ENCODE data around the gene TTL. TPM values are rescaled to one million over a fixed set of nuclear protein-coding genes. Genes with fewer than 3 reads are reported as not detected.
"Not testable (repeated sequence)": the region's sequence is repeated elsewhere in the genome, so short reads cannot be mapped to it uniquely, and the experiment has no call there.

Gene TTL
- total RNA-seq, 1 donor from 2014 or later: 21.6 TPM

DNA sequence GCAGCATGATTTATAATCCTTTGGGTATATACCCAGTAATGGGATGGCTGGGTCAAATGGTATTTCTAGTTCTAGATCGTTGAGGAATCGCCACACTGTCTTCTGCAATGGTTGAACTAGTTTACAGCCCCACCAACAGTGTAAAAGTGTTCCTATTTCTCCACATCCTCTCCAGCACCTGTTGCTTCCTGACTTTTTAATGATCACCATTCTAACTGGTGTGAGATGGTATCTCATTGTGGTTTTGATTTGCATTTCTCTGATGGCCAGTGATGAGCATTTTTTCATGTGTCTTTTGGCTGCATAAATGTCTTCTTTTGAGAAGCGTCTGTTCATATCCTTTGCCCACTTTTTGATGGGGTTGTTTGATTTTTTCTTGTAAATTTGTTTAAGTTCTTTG is 42.3 kb downstream of the TTL start:
- not testable (repeated sequence) for ATAC-seq

DNA sequence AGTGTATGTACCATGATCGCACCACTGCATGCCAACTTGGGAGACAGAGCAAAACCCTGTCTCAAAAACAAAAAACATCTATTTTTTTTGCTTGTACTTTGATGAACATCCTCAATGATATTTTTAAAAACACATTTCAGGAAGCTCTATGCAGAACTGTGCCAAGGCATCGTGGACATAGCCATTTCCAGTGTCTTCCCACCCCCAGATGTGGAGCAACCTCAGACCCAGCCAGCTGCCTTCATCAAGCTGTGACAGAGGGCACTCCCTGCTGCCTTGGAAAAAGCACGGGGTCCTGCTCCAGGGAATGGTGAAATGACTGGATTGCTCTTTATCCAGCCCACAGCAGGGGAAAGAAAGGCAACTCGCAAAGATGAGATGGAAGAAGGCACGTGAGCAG is 46.6 kb downstream of the TTL start:
- no peak for ATAC-seq

DNA sequence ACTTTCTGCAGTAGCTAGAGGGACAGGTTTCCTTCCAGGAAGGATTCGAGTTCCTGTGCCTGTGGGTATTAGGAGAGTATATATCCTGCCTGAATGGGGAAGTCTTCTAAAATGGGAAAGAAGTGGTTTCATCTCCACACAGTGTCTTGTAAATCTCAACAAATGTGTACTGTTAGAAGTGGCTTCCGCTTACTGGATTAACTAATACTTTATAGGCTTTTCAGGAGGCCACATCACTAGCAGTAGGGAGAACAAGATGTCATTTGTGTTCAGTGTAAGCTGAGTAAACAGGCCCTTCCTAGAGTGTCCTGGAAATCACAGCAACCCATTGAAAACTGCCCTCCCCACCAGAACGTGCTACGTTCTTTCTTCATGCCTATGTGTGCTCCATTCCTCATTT is 47.8 kb downstream of the TTL start:
- no peak for ATAC-seq

DNA sequence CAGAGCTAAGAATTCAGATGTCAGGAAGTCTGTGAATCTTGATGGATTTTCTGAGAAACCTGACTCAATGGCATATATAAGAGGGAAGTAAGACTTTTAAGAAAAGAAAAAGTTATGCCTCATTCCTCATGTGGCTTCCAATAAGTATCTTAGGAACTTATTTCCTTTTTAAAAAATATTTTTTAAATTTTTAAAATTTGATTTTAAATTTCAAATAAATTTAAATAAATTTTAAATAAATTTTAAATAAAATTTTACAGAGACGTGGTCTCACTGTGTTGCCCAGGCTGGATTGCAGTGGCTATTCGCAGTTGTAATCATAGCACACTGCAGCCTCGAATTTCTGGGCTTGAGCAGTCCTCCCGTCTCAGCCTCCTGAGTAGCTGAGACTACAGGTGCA is 48.8 kb downstream of the TTL start:
- no peak for ATAC-seq

DNA sequence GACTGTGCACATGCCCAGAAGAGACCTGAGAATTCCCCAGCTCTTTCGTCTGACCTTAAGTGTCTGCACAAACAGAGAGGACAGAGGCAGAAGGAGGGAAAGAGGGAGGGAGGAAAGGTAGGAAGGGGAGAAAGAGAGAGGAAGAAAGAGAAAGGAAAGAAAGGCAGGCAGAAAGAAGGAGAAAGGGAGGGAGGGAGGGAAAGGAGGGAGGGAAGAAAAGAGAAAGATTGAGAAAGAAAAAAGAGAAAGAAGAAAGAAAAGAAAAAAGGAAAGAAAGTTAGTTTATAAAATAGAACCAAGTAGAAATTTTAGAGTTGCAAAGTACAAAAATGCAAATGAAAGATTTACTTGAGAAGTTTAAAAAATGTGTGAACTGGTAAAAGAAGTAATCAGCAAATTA is 52.9 kb downstream of the TTL start:
- ATAC-seq: no peak

DNA sequence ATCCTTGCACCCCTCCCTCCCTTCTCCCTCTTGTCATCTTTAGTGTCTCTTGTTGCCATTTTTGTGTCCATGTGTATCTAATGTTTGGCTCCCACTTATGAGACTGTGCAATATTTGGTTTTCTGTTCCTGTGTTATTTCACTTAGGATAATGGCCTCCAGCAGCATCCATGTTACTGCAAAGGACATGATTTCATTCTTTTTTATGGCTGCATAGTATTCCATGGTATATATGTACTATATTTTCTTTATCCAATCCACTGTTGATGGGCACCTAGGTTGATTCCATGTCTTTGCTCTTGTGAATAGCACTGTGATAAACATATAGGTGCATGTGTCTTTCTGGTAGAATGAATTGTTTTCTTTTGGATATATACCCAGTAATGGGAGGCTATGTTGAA is 54.7 kb downstream of the TTL start:
- ATAC-seq: not testable (repeated sequence)

DNA sequence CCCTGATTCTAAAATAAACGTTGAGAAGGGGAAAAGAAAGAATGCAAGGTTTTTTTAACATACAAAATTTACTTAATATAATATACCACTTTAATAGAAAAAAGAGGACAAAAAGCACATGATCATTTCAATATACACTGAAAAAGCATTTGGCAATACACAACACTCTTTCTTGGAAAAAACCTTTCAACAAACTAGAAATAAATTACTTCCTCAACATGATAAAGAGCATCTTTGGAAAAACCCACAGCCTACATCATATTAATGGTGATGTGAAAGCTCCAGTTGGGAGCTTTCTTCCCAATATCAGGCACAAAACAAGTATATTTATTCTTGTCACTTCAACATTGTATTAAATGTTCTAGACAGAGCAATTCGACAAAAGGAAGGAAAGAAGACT is 57.4 kb downstream of the TTL start:
- no peak for ATAC-seq

DNA sequence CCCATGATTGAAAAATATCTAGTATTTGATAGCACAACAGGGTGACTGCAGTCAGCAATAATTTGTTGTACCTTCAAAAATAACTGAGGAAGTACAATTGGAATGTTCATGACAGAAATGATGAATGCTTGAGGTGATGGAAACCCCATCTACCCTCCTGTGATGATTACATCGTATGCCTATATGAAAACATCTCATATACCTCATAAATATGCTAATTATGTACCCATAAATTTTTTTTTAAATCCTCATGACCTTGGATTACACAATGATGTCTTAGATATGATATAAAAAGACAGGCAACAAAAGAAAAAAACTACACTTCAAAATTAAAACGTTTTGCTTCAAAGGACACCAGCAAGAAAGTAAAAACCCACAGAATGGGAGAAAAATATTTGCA is 59.0 kb downstream of the TTL start:
- no peak for ATAC-seq

DNA sequence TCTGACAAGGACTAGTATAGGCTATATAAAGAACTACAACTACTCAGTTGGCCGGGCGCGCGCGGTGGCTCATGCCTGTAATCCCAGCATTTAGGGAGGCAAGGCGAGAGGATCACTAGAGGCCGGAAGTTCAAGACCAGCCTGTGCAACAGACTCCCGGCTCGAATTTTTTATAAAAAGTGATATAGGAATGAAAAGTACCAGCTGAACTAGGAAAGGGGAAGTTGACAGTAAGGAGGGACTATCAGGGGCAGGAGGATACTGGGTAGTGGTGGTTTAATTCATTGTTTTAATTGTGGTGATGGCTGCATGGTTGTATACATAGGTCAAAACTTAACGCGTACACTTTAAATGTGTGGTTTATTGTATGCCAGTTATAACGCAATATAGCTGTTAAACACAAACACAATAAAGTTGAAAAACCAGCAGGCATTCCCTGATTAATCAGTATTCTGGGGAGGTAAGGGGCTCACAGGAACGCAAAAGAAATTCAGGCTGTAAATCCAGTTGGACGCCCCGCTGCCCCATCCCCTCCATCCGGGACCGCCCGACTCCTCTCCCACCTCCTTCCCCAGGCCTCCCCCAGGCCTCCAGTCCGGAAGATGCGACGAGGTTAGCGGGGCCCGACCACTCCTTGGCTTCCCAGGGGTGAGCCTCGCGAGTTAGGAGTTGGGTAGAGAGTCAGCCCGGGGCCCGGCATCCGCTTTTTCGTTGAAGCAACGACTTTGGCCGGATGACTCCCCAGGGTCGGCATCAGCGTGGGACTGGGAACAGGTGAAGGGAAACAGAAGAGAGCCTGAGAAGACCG is 59.6 kb downstream of the TTL start:
- peak; percentile 75 for ATAC-seq

DNA sequence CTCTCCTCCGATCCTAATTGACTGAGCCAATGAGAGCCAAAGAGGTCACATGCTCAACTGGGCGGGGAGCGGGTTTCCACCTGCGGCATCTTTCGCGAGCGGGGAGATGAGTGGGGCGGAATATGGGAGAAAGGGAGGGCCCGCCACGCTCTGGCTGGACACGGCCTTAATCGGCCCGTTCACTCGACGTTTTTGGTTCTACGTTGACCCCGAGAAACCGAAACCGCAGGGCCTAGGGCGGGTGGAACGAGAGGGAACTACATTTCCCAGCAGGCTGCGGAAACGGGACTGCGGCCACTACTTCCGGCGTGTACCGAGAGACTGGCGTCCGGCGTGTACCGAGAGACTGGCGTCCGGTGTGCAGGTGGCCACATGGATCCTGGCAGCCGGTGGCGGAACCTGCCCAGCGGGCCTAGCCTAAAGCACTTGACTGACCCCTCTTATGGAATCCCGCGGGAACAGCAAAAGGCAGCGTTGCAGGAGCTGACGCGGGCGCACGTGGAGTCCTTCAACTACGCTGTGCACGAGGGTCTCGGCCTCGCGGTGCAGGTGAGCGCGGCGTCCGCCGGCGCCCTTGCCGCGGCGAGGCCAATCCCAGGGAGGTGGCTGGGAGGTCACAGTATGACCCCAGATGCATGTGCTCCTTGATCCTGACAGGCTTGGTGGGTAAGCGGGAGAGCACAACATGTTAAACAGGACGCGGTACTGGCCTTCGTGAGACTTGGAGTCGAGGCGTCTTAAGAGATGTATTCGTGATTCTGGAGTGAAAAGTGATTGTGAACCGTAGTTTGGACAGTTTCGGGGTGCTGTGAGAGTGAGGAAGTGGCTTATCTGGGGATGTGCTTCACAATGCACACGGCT is 60.4 kb downstream of the TTL start, which contains the start of gene POLR1B:
Gene POLR1B (plus strand): TSS at position 343 of the 861 bp plus-strand sequence. CDS start 30 bp downstream, at position 373.
- peak; percentile 91 for ATAC-seq

DNA sequence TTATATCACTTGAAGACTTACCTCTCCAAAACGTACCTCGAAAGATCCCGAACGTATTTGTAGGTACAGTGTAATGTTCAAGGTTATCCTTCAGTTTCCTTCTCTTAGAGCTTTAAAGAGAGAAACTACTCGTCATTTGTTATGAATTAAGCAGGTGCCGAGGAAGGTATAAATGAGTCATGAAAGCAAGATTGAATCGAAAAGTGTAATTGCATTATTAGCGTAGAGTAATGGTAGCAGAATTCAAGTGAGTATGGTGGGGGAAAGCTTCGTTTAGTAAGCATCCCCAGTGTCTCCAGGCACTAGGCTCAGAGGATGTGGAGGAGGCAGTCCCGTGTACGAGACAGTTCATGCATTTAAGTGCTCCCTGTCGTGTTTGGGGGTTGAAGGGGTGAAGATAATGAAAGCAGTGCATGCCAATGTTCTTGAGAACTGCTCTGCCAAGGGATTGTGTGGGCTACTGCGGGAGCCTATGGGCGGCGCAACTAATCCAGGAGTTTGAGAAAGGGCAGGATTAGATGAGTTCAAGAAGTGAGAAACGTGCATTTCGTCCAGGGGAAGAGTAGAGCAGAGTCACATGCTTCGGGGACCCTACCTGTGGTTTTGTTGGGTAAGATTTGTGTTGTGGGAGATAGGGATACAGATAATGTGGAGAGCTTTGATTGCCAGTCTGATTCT is 61.2 kb downstream of the TTL start:
- ATAC-seq: peak; percentile 11

DNA sequence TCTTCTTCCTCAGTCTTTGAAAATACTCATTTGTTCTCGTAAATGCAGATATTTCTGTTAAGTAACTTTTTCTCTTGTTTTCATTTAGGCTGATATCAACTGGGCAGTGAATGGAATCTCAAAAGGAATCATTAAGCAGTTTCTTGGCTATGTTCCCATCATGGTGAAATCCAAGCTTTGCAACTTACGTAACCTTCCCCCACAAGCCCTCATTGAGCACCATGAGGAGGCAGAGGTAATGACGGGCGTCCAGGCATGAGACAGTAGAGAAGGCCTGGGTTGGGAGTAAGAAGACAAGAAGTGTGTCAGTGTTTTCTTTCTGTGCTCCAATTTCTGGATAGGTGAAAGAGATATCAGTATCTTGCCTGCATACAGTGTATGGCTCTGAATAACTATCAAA is 65.4 kb downstream of the TTL start:
- no peak for ATAC-seq

DNA sequence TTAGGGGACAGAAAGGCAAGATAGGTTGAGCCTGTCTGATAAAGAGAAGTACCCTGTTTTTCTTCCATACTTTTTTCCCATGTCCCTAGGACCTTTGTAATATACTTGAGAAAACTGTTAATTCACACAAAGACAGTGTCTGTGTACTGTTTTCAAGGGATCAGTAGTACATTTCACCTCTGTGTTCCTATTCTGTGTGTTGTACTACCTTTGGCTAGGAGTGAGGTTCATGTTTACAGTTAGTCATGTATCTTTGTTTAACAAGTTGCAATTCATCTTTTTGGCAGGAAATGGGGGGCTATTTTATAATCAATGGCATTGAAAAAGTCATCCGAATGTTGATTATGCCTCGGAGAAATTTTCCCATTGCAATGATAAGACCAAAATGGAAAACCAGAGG is 67.0 kb downstream of the TTL start:
- no peak for ATAC-seq

DNA sequence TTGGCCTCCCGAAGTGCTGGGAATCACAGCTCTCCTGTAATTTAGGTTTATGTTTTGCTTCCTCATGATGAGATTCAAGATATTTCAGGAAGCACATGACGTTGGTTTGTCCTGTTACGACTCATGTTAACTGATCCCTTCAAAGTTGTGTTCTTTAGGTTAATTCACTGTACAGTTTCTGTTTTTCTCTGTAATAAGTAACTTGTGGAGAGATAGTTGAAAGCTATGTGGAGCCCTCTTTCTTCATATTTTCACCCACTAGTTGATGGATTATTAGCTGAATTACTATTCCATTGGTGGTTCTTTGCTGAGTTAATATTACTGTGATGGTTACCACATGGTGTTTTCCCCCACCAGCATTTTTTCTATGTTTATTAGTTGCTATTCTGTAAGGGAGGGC is 84.1 kb downstream of the TTL start:
- no peak for ATAC-seq

DNA sequence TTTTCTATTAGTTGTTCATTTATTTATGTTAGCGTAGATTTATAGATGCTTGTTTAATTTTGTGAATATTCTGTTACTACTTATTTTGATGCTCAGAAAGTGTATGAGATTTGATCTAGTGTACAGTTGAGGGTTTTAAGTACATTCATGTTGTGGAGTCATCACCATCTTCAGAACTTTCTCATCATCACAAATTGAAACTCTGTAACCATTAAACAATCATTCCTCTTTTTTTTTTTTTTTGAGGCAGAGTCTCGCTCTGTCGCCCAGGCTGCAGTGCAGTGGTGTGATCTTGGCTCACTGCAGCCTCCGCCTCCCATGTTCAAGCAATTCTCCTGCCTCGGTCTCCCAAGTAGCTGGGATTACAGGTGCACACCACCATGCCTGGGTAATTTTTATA is 84.6 kb downstream of the TTL start:
- not testable (repeated sequence) for ATAC-seq

DNA sequence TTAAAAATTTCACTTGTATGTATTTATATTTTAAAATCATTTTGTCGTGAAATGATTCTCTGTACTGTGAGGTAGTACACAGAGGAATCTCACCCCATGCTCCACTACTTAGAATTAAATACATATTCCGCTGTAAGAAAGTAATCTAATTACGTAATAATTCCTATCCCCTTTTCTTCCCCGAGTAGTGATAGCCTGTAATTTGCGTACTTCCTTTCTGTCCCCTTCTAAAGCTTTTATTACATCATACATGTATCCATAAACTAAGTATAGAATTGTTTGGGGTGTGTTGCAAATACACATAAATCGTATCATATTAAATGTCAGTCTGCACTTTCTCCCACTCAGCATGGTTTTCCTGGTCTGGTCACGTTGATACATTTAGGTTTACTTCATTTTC is 90.0 kb downstream of the TTL start:
- no peak for ATAC-seq

DNA sequence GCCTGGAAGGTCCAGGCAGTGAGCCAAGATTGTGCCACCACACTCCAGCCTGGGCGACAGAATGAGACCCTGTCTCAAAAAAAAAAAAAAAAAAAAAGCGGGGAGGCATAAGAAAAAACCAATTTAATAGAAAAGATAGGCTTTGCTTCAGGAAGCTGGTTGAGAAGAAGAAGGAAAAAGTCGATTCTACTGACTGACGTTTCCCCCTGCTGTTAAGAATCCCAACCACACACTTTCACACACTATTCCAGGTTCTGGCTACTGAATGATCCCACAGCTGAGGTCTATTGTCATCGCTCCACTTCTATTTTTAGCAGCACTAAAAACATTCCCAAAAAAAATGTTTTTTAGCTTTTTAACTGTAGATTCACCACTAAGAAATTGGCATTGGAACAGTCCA is 95.8 kb downstream of the TTL start:
- ATAC-seq: no peak

DNA sequence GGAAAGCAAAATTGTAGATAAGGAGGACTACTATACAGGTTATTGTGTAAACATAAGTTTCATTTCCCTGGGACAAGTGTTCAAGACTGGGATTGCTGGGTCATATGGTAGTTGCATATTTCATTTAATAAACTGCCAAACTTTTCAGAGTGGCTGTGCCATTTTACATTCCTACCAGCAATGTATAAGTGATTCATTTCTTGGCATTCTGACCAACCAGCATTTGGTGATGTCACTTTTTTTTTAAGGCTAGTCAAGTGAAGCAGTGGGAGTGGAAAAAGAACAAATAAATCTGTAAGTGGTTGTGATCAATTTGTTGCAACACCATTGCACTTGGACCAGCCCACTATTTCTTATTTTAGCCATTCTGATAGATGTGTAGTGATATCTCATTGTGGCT is 97.3 kb downstream of the TTL start:
- peak; percentile 12 for ATAC-seq

DNA sequence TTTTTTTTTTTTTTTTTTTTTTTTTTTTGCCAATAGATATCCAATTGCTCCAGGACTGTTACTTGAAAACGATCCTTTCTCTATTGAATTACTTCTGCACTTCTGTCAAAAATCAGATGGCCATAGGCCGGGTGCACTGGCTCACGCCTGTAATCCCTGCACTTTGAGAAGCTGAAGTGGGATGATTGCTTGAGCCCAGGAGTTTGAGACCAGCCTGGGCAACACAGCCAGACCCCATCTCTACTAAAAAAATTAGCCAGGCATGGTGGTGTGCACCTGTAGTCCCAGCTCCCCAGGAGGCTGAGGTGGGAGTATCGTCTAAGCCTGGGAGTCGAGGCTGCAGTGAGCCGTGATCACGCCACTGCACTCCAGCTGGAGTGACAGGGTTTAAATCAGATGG is 98.1 kb downstream of the TTL start:
- ATAC-seq: no peak

DNA sequence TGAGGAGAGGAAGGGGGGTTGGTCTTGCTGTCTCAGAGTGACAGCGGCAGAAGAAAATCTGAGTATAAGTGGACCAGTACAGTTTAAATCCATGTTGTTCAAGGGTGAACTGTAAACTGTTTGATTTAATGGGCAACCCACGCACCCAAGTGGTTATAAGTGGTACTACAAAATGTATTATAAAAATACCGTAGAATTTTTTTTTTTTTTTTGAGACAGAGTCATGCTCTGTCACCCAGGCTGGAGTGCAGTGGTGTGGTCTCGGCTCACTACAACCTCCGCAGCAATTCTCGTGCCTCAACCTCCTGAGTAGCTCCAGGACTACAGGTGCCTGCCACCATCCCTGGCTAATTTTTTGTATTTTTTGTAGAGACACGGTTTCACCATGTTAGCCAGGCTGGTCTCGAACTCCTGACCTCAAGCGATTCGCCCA is 100.4 kb downstream of the TTL start:
- peak; percentile 28 for ATAC-seq

DNA sequence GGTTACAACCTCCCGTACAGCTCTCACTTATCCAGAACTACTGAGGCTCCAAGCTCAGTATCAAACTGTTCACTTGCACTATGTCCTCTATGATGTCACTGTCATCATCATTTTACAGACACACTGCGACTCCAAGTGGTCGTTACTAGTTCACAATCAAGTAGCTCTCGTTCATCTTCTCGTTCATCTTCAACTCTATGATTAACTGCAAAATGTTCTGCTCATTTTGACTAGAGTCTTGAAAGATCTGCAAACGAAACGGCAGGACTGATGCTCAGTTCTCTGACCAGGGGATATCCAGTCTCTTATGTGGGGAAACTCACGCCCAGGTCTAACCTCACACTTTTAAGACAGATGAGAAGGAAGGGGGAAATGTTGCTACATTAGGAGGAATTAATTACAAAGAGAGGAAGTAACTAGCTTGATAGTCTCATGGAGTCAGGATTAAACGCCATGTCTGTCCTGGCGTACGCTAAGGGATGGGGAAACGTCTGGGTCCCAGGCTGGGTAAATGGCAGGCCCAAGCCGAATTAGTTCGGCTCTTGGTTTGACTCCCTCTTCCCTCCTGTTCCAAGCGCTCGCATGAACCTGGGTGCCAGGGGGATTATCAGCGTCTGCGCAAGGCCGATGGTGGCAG is 101.7 kb downstream of the TTL start:
- no peak for ATAC-seq

DNA sequence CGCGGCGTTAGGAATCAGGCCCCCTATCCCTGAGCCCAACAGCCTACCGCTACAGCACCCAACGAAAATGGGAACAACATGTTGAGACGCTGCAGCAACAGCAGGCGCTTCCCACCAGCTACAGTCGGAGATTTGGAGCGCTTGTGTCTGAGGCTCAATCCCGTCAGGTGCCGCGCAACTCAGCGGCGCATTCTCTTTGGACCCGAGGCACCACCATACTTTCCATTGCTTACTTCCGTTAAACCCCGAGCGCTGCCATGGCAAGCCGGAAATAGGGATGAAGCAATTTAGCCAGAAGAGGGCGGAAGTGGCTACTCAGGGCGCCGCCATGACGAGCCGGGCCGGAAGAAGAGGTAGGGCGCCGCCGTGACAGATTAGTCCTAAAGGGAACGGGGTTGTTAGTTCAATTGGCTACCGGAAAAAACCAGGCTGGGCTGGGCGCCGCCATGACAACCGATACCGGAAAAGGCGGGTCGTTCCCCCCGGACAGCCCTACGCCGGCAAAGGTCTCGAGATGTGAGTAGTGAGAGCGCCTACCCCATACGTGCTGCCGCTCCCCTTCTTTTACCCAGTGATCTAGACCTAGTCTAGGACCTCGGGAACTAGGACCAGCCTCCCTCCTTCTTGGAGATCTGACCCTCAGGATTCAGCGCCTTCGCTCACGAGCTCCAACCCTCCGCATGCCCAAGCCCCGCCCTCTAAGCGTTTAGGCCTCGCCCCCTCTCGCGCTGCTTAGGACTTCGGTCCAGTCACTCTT is 102.4 kb downstream of the TTL start, which contains the start of gene CHCHD5:
Gene CHCHD5 (plus strand): TSS at position 476 of the 757 bp plus-strand sequence. CDS start 39 bp downstream, at position 515.
- ATAC-seq: peak; percentile 92
